Fibroblast of lung (primary cell): Measurements from ENCODE around the gene FYB2. TPM values are rescaled to one million over a fixed set of nuclear protein-coding genes. Genes with fewer than 3 reads are reported as not detected.

Experiments
- DNase-seq, 2 donors: peaks; one replicate each; pipeline versions ENCODE4 v3.0.0 to v3.0.0-alpha.2; 2010; ENCODE audit warnings: low read depth in 2 of 2
- H2AFZ ChIP-seq: 2 replicates; pipeline ENCODE4 v1.5.1; 2012; ENCODE audit warnings: low read length, control low read depth, inconsistent platforms
- H3K27ac ChIP-seq: 2 replicates; pipeline ENCODE4 v1.5.1; 2011; ENCODE audit warnings: low read length, control low read depth; ENCODE audit not compliant: insufficient read depth
- H3K27me3 ChIP-seq: 2 replicates; pipeline ENCODE4 v1.5.1; 2011; ENCODE audit warnings: mild to moderate bottlenecking, low read length; ENCODE audit not compliant: control insufficient read depth, insufficient read depth
- H3K36me3 ChIP-seq: 2 replicates; pipeline ENCODE4 v1.5.1; 2011; ENCODE audit warnings: low read length; ENCODE audit not compliant: control insufficient read depth, insufficient read depth
- H3K4me1 ChIP-seq: 2 replicates; pipeline ENCODE4 v1.5.1; 2011; ENCODE audit warnings: low read length; ENCODE audit not compliant: control insufficient read depth, insufficient read depth; ENCODE audit errors: extremely low read depth
- H3K4me2 ChIP-seq: 2 replicates; pipeline ENCODE4 v1.5.1; 2011; ENCODE audit warnings: low read length, control low read depth; ENCODE audit not compliant: insufficient read depth; ENCODE audit errors: extremely low read depth
- H3K4me3 ChIP-seq, 4 experiments: fragments of 200-600 bp in 1 of 4; sonication (generic) in 1 of 4; replicated peaks in 1 of 4; 2 replicates each; pipeline ENCODE4 v1.5.1; 2011 to 2016; ENCODE audit warnings: low read length in 4 of 4, low read depth in 3 of 4, mild to moderate bottlenecking in 3 of 4, control low read depth in 2 of 4, inconsistent platforms in 1 of 4, mixed read lengths in 1 of 4; ENCODE audit not compliant: insufficient read depth in 1 of 4; ENCODE audit errors: control extremely low read depth in 1 of 4
- H3K79me2 ChIP-seq: 2 replicates; pipeline ENCODE4 v1.5.1; 2012; ENCODE audit warnings: mild to moderate bottlenecking, low read length, inconsistent platforms; ENCODE audit not compliant: control insufficient read depth, insufficient read depth
- H3K9ac ChIP-seq: 2 replicates; pipeline ENCODE4 v1.5.1; 2011; ENCODE audit warnings: mild to moderate bottlenecking, low read length, control low read depth; ENCODE audit not compliant: insufficient read depth
- H3K9me3 ChIP-seq: 2 replicates; pipeline ENCODE4 v1.5.1; 2012; ENCODE audit warnings: low read depth, low read length; ENCODE audit not compliant: control insufficient read depth, insufficient read depth
- H4K20me1 ChIP-seq: 2 replicates; pipeline ENCODE4 v1.5.1; 2011; ENCODE audit warnings: low read length; ENCODE audit not compliant: control insufficient read depth, insufficient read depth; ENCODE audit errors: extremely low read depth
- CTCF ChIP-seq, 2 donors: IDR thresholded peaks in 1 of 2; conservative IDR thresholded peaks in 1 of 2; 1 replicate in 1 of 2; 2 replicates in 1 of 2; pipeline ENCODE4 v1.5.1; 2011 to 2012; ENCODE audit warnings: low read length in 2 of 2, control low read depth in 1 of 2, inconsistent platforms in 1 of 2, low read depth in 1 of 2, mild to moderate bottlenecking in 1 of 2
- EZH2 ChIP-seq: IDR thresholded peaks from 2 replicates; pipeline ENCODE4 v1.5.1; 2012; ENCODE audit warnings: low read length, control low read depth, mild to moderate bottlenecking; ENCODE audit errors: missing control alignments
- polyA plus RNA-seq, 2 donors: library from polyadenylated mRNA; depleted of rRNA in 1 of 2; stranded (reverse) in 1 of 2; unstranded in 1 of 2; fragments of >200 nt; gene quantifications; 2 replicates each; pipeline ENCODE4 v1.2.1, GENCODE V29; 2011 to 2012; ENCODE audit warnings: missing spikeins in 1 of 2
- total RNA-seq: library from RNA; depleted of rRNA; stranded (reverse); fragments of >200 nt; gene quantifications from 2 replicates; pipeline ENCODE4 v1.2.1, GENCODE V29; 2014

The FYB2 gene
- total and polyA plus RNA-seq, 2 donors (not counting 1 experiment from before 2014, with no cell fraction given), result not detected

GRCh38 chr1:56867491-56867890 is 48.3 kb upstream of the FYB2 start:
- H2AFZ ChIP-seq, result no peak overlapping the region
- H3K27ac ChIP-seq, result no peak overlapping the region
- TF ChIP-seq CTCF (conservative IDR thresholded peaks at IDR 0.05 in 1 of 2, IDR thresholded peaks at IDR 0.05 in 1 of 2; ENCODE audit: low read depth in 1 of 2, low read length in 2 of 2), result no peak
- no peak for TF ChIP-seq EZH2
- no peaks in the 10 kb centered on the region for H3K9me3 ChIP-seq
- H3K27me3 ChIP-seq, result no peaks in the 10 kb centered on the region
- no peak overlapping the region for H3K4me2 ChIP-seq
- no peak for DNase-seq
- H3K9ac ChIP-seq, result no peak overlapping the region
- no peaks in the 10 kb centered on the region for H3K79me2 ChIP-seq
- H3K36me3 ChIP-seq, result no peaks in the 10 kb centered on the region
- H3K4me3 ChIP-seq, result no peak overlapping the region
- no peaks in the 10 kb centered on the region for H4K20me1 ChIP-seq
- peaks cover 2% of the 10 kb centered on the region for H3K4me1 ChIP-seq

GRCh38 chr1:56866656-56867055 is 47.5 kb upstream of the FYB2 start:
- H4K20me1 ChIP-seq, result no peaks in the 10 kb centered on the region
- no peaks in the 10 kb centered on the region for H3K79me2 ChIP-seq
- peak overlapping the region; percentile 57 for H3K27ac ChIP-seq
- TF ChIP-seq EZH2, result no peak
- no peak for TF ChIP-seq CTCF (conservative IDR thresholded peaks at IDR 0.05 in 1 of 2, IDR thresholded peaks at IDR 0.05 in 1 of 2; ENCODE audit: low read depth in 1 of 2, low read length in 2 of 2)
- no peaks in the 10 kb centered on the region for H3K27me3 ChIP-seq
- peak; percentile 17 to 78 for DNase-seq
- peak overlapping the region; percentile 48 for H3K4me2 ChIP-seq
- H3K36me3 ChIP-seq, result no peaks in the 10 kb centered on the region
- H3K4me1 ChIP-seq, result peaks cover 2% of the 10 kb centered on the region
- H2AFZ ChIP-seq, result peak overlapping the region; percentile 42
- no peaks in the 10 kb centered on the region for H3K9me3 ChIP-seq
- H3K4me3 ChIP-seq, result no peak overlapping the region
- H3K9ac ChIP-seq, result no peak overlapping the region

- TF ChIP-seq EZH2 (no peak), CTCF (conservative IDR thresholded peaks at IDR 0.05 in 1 of 2, IDR thresholded peaks at IDR 0.05 in 1 of 2; ENCODE audit: low read depth in 1 of 2, low read length in 2 of 2) (no peak)
- Histone ChIP-seq H3K79me2 (no peaks in the 10 kb centered on the region), H3K4me2 (no peak overlapping the region), H3K27ac (no peak overlapping the region), H4K20me1 (no peaks in the 10 kb centered on the region), H3K27me3 (no peaks in the 10 kb centered on the region), H3K9me3 (no peaks in the 10 kb centered on the region), H3K4me1 (peaks cover 2% of the 10 kb centered on the region), H3K36me3 (no peaks in the 10 kb centered on the region), H2AFZ (no peak overlapping the region), H3K9ac (no peak overlapping the region), H3K4me3 (no peak overlapping the region)
- no peak for DNase-seq
Measured at GRCh38 chr1:56864430-56864829, 45.2 kb upstream of the FYB2 start.
